ENCODE results near the gene DLST.
"Not testable (repeated sequence)": the region's sequence is repeated elsewhere in the genome, so short reads cannot be mapped to it uniquely, and the experiment has no call there.

Gene DLST

GRCh38 chr14:74920281-74920680, 38.6 kb downstream of the DLST start:
- no peak for DNase-seq

GRCh38 chr14:74921053-74921620, 39.4 kb downstream of the DLST start:
- DNase-seq, result no peak

- no peak for DNase-seq
Measured at GRCh38 chr14:74921987-74922751, 40.5 kb downstream of the DLST start.

- peak; percentile 65 for DNase-seq
Measured at GRCh38 chr14:74922752-74923401, 41.2 kb downstream of the DLST start, which contains the start of gene RPS6KL1. RPS6KL1 (minus strand) TSS chr14:74923260; CDS start chr14:74921541, 1,719 bp downstream.

- DNase-seq, result no peak
Measured at GRCh38 chr14:74924061-74924460, 42.3 kb downstream of the DLST start.

GRCh38 chr14:74927225-74927624, 45.5 kb downstream of the DLST start:
- no peak for DNase-seq

- DNase-seq, result no peak
Measured at GRCh38 chr14:74929242-74929641, 47.5 kb downstream of the DLST start.

- DNase-seq, result not testable (repeated sequence)
Measured at GRCh38 chr14:74931744-74932143, 50.0 kb downstream of the DLST start.

GRCh38 chr14:74932401-74932901, 50.7 kb downstream of the DLST start:
- DNase-seq, result no peak

- not testable (repeated sequence) for DNase-seq
Measured at GRCh38 chr14:74932936-74933335, 51.2 kb downstream of the DLST start.

- DNase-seq, result no peak
Measured at GRCh38 chr14:74934041-74934440, 52.3 kb downstream of the DLST start.

- DNase-seq, result no peak
Measured at GRCh38 chr14:74934476-74935359, 53.0 kb downstream of the DLST start.

- no peak for DNase-seq
Measured at GRCh38 chr14:74935360-74935680, 53.6 kb downstream of the DLST start.

- DNase-seq, result no peak
Measured at GRCh38 chr14:74936151-74936550, 54.4 kb downstream of the DLST start.

- no peak for DNase-seq
Measured at GRCh38 chr14:74936731-74937130, 55.0 kb downstream of the DLST start.

GRCh38 chr14:74937171-74937570, 55.5 kb downstream of the DLST start:
- DNase-seq, result no peak

- DNase-seq, result no peak
Measured at GRCh38 chr14:74938531-74939495, 57.1 kb downstream of the DLST start.

- DNase-seq, result no peak
Measured at GRCh38 chr14:74940956-74941565, 59.3 kb downstream of the DLST start.

- DNase-seq, result no peak
Measured at GRCh38 chr14:74941676-74942097, 60.0 kb downstream of the DLST start.

GRCh38 chr14:74942181-74942580, 60.5 kb downstream of the DLST start:
- no peak for DNase-seq

GRCh38 chr14:74942608-74943007, 60.9 kb downstream of the DLST start:
- no peak for DNase-seq

Data from NCI-H1436 treated with DMSO at 0.1 percent for 48 hours (cell line).